GM19035 (cell line): ENCODE measurements around the gene ZNF580.
A peak's percentile ranks its signal among the peaks of the same experiment; 100 is the strongest.

Source experiments
- ATAC-seq: cut with Tn5 transposase; IDR thresholded peaks from one replicate; pipeline ENCODE4 v1.9.1; 2021; ENCODE audit not compliant: unreplicated experiment

Gene ZNF580

DNA sequence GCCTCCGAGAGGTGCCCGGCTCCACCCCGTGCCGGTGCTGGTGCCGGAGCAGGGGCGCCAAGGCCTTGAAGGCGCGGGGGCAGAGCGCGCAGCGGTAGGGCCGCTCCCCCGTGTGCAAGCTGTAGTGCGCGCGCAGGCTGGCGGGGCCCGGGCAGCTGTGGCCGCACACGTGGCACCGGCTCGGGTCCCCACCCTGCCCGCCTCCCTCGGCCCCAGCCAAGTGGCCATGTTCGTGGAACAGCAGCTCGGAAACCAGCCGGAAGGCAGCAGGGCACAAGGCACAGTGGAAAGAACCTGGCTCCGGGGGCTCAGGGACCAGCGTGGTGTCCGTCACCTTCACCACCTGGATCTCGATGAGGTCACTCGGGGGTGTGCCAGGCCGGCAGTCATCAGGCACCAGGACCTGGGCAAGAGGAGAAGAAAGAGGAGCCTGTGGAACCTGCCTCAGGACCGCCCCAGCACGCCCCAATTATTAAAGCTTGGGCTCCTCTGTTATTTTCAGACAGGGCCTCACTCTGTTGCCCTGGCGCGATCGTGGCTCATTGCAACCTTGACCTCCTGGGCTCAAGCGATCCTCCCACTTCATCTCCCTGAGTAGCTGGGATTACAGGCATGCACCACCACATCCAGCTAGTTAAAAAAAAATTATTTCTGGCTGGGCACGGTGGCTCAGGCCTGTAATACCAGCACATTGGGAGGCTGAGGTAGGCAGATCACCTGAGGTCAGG is 18.4 kb upstream of the ZNF580 start:
- no peak for ATAC-seq

DNA sequence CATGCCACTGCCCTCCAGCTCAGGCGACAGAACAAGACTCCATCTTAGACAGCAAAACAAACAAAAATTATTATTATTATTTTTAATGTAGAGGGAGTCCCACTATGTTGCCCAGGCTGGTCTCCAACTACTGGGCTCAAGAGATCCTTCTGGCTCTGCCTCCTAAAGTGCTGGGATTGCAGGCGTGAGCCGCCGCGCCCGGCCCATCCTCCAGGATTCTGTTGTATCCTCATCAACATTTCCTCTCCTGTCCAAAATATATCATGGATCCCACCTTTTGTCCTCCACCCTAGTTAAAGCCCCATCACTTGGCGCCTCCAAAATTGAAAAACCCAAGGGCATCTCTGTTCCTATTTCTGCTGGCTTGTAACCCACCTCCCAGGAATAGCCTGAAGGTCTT is 17.7 kb upstream of the ZNF580 start:
- ATAC-seq, result no peak

DNA sequence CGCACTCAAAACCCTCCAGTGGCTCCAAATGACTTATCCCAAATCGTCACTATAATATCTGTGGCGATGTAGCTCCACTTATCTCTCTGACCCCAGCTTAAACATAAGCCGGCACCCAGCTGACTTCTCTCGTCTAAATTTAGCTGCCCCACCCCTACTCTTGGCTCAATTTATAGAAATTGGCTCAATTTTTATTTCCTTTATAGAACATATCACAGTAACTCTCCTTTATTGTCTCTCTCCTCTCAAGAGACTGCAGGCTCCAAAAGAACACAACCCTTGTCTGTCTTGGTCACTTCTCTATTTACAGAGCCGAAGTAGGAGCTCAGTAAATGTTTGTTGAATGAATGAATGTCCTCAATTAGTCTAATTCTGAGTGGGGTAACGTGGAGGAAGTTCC is 17.2 kb upstream of the ZNF580 start:
- ATAC-seq, result no peak

DNA sequence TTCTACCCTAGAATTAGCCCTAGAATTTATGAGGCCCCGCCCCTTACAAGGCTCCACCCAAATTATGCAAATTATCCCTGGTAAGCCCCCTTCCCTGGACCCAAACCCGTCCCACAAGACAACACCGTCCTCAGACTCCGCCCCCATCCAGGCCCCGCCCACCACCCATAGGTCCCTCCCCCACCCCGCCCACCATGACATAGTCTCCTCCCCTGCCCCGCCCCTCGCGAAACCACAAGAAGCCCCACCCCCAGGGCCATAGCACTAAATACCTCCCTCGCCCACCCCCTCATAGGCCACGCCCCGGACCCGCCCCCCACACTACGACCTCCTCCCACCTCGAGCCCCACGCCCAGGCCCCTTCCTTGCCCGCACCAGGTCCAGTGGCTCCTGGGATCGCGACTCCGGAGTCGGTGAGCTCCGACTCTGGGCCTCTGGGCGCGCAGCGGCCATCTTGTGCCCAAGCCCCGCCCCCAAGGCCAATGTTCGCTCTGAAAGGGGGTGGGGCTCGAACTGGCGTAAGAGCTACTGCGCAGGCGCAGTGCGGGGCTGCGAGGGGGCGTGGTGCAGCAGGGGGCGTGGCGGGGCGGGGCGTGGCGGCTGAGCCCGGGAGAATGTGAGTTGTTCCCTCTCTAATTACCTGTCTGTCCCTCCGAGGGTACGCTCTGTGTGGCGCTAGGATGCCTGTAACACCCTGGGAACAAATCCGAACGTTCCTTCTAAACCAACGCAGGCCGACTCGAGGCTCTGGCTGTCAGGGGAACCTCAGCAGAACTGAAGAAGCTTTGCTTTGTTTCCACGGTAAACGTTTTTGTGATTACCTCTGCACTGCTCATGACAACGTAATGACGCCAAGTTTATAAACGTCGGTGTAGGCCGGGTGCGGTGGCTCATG is 16.4 kb upstream of the ZNF580 start, which contains the start of gene ZNF784:
Gene ZNF784, minus strand, starts transcription at position 458 of the 895 bp plus-strand sequence. Its CDS starts 5 bp downstream, at position 453.
- ATAC-seq, result peak; percentile 62

DNA sequence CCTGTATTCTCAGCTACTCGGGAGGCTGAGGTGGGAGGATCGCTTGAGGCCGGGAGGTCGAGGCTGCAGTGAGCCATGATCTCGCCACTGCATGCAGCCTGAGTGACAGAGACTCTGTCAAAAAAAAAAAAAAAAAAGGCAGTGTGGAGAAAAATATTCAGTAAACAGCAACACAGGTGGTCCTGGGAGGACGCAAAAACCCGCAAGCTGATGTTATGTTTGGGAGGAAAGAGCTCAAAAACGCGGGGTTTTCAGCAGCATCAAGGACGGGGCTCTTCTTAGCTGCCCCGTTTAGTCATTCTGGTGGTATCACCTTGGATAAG is 15.8 kb upstream of the ZNF580 start:
- ATAC-seq, result no peak

DNA sequence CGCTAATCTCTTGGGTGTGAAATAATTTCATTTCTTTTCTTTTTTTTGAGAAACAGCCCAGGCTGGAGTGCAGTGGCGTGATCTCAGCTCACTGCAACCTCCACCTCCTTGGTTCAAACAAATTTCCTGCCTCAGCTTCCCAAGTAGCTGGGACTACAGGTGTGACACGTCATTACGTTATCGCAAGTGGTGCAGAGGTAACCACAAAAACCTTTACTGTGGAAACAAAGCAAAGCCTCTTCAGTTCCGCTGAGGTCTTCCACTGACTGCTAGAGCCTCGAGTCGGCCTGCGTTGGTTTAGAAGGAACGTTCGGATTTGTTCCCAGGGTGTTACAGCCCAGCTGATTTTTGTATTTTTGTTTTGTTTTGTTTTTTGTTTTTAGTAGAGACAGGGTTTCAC is 14.5 kb upstream of the ZNF580 start:
- no peak for ATAC-seq

DNA sequence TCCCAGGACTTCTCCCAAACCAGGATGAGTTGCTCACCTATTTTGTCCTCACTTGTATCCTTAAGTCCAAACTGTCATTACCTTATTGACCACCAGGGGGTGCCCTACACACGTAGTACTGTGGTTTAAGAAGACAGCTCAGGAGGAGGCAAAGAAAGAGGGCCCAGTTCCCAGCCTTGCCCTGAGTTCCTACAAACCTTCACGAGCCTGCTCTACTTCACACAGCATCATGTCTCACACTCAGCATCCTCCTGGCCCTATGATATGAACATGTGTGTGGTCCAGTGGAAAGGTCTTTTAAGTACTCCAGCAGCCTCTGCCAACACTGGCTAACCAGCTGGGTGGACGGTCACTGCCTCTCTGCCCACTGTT is 8.4 kb upstream of the ZNF580 start:
- ATAC-seq, result no peak

DNA sequence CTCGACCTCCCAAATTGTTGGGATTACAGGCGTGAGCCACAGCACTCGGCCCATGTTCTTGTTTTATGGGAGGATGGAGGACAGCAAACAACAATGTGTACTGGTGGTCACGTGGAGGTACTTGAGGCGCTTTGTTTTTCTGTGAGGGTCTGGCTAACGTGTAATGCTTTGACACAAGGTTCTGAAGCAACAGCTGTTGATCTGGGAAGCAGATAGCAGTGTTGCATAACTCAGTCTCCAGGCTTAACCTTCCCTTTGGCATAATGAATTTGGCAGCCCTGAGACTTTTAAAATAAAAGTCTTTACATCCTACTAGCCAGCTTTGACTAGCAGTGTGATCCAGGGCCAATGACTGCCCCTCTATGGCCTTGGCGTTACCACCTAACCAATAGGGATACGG is 6.9 kb upstream of the ZNF580 start:
- ATAC-seq, result no peak

DNA sequence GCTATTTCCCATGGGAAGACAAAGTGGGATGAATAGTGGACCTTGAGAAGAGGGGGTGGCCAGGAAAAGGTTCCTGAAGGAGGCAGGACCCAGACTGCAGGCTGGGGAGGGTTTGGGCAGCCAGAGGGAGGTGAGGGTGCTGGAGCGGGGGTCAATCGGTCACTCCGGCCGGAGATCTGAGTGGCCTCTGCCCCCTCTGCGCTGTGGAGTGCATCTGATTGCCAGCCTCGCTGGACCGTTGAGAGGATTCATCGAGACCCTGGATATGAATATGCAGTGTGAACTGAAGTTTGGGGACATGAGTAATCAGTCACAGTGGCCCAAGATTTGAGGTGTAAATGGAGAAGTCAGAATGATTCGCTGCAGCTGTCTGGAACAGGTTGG is 5.5 kb upstream of the ZNF580 start:
- no peak for ATAC-seq

DNA sequence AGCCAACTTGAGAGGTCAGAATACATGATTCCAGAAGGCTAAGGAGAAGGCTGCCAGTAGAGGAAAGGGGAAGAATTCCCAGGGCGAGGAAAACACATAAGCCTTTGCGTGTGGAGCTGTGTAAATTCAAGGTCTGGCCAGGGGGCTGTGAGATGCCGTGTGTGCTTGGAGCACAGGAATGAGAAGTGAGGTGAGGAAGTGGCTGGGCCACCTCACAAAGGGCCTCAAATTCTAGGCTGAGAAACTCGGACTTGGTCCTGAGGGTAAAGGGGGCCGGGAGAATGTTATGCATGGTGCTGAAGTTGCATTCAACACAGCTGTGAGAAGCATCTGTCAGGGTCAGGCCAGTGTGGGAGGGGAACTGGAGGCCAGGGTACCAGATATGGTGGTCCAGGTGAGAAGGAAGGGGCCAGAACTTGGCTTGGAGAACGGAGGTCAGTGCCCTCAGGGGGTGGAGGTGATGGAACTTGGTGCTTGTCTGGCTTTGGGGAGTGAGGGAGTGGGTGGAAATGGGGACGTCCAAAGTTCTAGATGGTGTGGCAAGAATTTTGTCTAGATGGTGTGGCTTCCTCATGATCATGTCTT is 4.9 kb upstream of the ZNF580 start:
- ATAC-seq, result no peak

DNA sequence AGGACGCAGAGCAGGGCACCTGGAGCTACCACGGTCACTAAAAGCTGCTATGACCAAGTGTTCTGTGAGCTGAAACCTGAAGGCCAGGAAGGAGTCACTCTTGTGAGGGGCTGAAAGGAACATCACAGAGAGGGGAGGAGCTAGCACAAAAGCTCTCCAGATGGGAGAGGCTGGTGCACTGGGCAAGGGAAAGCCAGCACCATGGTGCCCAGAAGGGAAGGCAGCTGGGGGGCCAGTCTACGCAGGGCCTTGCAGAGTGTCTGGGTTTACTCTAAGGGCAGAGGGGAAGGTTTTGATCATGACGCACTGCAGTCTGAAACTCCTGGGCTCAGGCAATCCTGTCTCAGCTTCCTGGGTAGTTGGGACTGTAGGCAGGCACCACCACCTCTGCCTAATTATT is 4.1 kb upstream of the ZNF580 start:
- no peak for ATAC-seq

DNA sequence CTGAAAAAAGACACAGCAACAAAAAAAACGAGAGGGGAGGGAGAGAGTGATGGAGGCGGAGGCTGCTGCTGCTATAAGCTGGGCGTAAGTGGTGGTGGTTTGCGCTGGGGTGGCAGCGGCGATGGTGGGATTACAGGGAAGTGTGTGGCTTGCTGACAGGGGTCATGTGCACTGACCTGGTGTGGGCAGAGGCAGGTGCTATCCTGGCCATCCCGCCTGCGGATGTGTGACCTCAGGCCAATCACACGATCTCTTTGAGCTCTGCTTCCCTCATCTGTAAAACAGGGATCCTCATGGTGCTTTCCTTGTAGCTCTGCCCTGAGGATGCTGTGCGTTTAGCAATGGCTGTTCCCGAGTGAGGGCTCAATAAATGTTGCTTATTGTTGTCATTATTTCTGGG is 3.3 kb upstream of the ZNF580 start:
- no peak for ATAC-seq

DNA sequence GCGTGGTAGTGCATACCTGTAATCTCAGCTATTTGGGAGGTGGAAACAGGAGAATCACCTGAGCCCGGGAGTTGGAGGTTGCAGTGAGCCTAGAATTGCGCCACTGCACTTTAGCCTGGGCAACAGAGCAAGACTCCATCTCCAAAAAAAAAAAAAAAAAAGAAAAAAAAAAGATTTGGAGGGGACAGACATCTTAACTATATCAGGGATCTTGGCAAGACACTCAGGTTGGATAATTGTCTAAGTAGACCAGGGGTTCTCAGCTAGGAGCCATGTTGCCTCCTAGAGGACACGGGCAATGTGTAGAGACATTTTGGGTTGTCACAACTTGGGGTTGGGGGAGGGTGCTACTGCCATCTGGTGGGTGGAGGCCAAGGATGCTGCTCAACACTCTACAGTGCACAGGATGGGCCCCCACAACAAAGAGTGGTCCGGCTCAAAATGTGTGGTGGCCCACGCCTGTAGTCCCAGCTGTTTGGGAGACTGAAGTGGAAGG is 1.9 kb upstream of the ZNF580 start:
- ATAC-seq, result no peak

DNA sequence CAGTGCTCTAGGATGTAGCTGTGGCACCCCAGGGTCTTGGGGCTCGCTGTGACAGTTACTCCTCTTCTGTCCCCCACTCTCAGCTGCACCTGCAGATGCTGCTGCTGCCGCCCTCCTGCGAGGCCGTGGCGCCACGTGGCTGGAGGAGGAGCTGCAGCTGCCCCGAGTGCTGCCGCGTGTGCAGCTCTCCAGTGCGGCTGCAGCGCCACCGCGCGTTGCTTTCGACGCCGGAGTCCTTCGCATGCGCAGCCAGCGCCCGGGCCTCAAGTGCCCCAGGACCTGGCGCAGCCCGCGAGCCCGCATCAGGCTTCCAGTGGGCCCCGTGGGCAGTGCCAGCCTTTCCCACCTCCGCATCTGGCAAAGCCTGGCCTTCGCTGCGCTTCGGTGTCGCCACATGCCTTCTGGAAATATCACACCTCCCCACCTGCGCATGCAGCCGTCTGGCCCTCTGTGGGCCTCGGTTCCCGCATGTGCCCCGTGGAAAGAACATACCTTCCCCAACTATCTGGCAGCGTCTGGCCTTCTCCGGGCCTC is 692 bp upstream of the ZNF580 start:
- peak; percentile 12 for ATAC-seq

DNA sequence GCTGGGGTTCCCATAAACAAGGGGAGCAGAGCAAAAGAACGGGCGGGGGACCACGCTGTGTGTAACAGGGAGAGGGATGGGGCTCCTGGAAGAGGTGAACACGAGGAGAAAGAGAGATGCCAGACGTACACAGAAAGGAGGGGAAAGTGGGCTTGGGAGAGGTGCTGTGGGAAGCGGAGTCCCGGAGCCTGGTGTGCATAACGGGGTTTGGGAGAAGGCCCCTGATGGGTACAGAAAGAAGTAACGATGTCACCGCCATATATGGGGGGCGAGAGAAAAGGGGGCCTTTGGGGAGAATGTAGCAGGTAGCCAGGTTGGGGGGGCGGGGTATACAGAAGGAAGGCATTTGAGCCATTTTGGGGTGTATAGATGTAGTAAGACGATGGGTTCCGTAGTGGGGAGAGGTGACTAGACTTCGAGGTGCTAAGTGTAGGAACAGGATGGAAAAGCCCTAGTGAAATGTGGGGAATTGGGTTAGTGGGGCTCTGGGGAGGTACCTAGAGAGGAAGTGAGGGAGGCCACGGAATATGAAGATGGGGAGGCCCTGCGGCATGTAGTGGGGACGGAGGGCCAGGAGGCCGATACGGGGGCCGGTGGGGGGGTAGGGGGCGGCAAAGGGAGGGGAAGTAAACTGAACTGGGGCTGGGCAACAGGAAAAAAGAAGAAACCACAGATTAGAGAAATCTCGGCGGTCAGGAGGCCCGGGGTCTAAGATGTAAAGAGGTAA is 787 bp downstream of the ZNF580 start:
- no peak for ATAC-seq

DNA sequence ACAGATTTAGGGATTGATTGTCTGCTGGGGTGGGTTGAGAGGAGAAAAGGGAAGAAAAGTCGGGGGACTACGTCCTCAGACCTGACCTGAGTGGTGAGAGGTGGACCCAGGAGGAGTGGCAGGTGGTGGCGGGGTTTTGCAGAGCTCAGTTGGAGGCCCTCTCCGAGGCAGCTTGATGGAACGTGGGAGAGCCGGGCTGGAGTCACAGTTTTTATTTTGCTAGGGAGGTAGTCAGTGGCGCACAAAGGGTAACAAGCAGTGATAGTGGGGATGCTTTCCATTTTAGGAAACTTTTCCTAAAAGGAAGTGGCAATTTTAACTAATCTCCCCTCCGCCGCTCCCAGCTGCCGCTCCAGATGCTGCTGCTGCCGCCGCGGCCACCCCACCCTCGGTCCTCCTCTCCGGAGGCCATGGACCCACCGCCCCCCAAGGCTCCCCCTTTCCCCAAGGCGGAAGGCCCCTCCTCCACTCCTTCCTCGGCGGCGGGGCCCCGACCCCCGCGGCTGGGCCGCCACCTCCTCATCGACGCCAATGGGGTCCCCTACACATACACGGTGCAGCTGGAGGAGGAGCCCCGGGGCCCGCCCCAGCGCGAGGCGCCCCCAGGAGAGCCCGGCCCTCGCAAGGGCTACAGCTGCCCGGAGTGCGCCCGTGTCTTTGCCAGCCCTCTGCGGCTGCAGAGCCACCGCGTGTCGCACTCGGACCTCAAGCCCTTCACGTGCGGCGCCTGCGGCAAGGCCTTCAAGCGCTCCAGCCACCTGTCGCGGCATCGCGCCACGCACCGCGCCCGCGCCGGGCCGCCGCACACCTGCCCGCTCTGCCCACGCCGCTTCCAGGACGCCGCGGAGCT is 1.6 kb downstream of the ZNF580 start:
- ATAC-seq, result no peak

DNA sequence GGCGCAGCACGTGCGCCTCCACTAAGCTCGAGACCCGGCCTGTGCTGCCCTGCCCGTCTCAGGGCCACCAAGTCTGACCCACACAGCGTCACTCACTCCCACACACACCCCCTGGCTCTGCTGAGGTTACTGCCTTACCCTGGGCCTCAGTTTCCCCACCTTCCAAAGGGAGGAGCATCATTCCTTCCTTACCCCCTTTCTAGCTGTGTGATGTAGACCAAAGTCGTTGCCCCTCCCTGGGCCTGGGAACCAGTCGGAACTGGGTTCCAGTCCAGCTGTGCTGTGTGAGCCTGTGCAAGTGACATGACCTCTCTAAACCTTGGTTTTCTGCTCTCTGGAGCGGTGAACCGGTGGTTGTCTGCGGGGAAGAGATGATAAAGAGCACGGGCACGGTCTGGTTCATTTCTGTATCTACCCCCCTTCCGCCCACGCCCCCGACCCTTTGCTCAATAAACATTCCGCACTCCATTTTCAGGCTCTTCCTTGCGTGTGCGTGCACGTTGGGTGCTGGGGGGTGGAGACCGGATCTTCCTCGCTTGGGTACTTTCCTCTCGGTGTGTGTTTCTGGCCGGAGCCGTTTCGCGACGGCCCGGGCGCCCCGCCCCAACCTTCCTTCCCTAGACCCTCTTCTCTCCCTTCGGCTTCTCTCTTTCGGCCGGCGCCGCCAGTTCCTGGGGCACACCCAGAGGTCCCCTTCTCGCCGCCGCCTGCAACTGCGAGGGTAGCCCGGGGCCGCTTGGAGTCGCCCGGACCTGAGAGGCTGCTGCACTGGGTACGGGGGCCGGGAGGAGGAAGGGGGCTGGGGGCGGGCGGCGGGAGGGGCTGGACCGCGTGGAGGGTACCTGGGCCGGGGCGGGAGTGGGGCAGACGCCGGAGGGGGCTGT is 2.4 kb downstream of the ZNF580 start, which contains the start of gene ZNF581:
Gene ZNF581, plus strand, starts transcription at position 647 of the 884 bp plus-strand sequence. CDS start 923 bp downstream, outside the sequence.
- ATAC-seq, result peak; percentile 33

DNA sequence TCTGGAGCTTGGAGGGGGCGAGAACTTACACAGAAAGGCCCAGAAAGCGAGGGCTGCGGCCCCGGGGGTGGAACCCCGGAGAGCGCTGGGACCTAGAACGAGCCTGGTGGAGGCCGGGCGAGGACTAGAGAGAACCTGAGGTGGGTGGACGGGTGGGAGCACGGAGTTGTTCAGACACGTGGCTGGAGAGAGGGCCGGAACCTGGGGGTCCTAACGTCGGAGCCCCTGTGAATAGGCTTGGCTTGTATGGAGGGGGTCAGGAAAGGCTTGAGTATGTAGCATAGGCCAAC is 3.0 kb downstream of the ZNF580 start:
- ATAC-seq, result no peak

DNA sequence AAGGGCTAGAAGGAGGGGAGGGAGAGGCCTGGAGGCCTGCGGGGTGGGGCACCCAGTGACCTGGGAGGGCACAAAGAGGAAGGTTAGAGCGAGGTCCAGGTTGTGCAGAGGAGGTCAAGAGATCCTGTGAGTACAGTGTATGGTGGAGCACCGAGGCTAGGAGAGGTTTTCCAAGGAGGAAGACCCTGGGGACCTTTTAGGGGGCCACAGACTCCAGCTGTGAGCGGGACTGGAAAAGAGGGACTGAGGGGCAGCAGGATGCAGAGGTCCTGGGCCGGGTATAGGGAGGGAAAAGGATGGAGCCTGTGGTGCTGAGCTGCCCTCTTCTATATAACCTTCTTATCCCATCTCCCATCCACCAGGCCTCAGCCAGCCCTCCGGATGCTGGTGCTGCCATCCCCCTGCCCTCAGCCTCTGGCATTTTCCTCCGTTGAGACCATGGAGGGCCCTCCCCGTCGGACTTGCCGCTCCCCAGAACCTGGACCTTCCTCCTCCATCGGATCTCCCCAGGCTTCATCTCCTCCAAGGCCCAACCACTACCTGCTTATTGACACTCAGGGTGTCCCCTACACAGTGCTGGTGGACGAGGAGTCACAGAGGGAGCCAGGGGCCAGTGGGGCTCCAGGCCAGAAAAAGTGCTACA is 3.5 kb downstream of the ZNF580 start:
- no peak for ATAC-seq
